Smooth muscle cell (in vitro differentiated cells): ENCODE results near the gene FAM98B. TPM values are rescaled to one million over a fixed set of nuclear protein-coding genes. Genes with fewer than 3 reads are reported as not detected.

ENCODE experiments used
- DNase-seq: peaks from one replicate; lab custom pipeline; 2025; ENCODE audit not compliant: unreplicated experiment; lab: John Stamatoyannopoulos, UW
- H2AFZ ChIP-seq: fragments of 200-600 bp; sonication (generic); 2 replicates; pipeline ENCODE4 v1.6.0; 2016; ENCODE audit warnings: antibody characterized with exemption, low read depth, mild to moderate bottlenecking
- H3F3A ChIP-seq: fragments of 200-600 bp; sonication (generic); 2 replicates; pipeline ENCODE4 v1.6.0; 2017; ENCODE audit warnings: antibody characterized with exemption, low read depth
- H3K27ac ChIP-seq: fragments of 200-600 bp; sonication (generic); 2 replicates; pipeline ENCODE4 v1.5.1; 2016; ENCODE audit warnings: low read depth, mild to moderate bottlenecking
- H3K27me3 ChIP-seq: fragments of 200-600 bp; sonication (generic); 2 replicates; pipeline ENCODE4 v1.6.1; 2016; ENCODE audit warnings: low read depth, mild to moderate bottlenecking
- H3K36me3 ChIP-seq: fragments of 200-600 bp; sonication (generic); 2 replicates; pipeline ENCODE4 v1.5.1; 2016; ENCODE audit warnings: low read depth
- H3K4me1 ChIP-seq: fragments of 200-600 bp; sonication (generic); 2 replicates; pipeline ENCODE4 v1.5.1; 2016; ENCODE audit warnings: low read depth
- H3K4me2 ChIP-seq: fragments of 200-600 bp; sonication (generic); 2 replicates; pipeline ENCODE4 v1.6.0; 2016; ENCODE audit warnings: mild to moderate bottlenecking
- H3K4me3 ChIP-seq: fragments of 200-600 bp; sonication (generic); 2 replicates; pipeline ENCODE4 v1.5.1; 2016; ENCODE audit warnings: mild to moderate bottlenecking
- H3K79me2 ChIP-seq: fragments of 200-600 bp; sonication (generic); 2 replicates; pipeline ENCODE4 v1.6.0; 2016; ENCODE audit warnings: low read depth, mild to moderate bottlenecking
- H3K9ac ChIP-seq: fragments of 200-600 bp; sonication (generic); 2 replicates; pipeline ENCODE4 v1.6.0; 2016; ENCODE audit warnings: low read depth
- H3K9me3 ChIP-seq: fragments of 200-600 bp; sonication (generic); replicated peaks from 2 replicates; pipeline ENCODE4 v1.5.1; 2016; ENCODE audit warnings: low read depth
- H4K20me1 ChIP-seq: fragments of 200-600 bp; sonication (generic); 2 replicates; pipeline ENCODE4 v1.6.0; 2016; ENCODE audit warnings: low read depth
- WGBS: methylation state at CpG from one replicate; pipeline ENCODE4 v1.1.7; 2016; ENCODE audit warnings: low lambda C conversion rate; 5-methylcytosine and 5-hydroxymethylcytosine counted together
- polyA plus RNA-seq: library from polyadenylated mRNA; unstranded; fragments of >200 nt; fragmentation: Nextera tagmentation; extraction: Ambion mirVana; gene quantifications from 2 replicates; pipeline ENCODE4 v1.2.1, GENCODE V29; 2016
- total RNA-seq: library from RNA; depleted of rRNA; stranded (reverse); fragments of >200 nt; gene quantifications from 2 replicates; pipeline ENCODE4 v1.2.3, GENCODE V29; 2014
- TF ChIP-seq, protein P1 (sequence below): fragments of 200-600 bp; sonication (generic); IDR thresholded peaks from 2 replicates; pipeline ENCODE4 v1.5.1; 2017; ENCODE audit warnings: borderline replicate concordance, mild to moderate bottlenecking, antibody characterized with exemption; ENCODE audit not compliant: insufficient read depth, poor library complexity, severe bottlenecking

FAM98B gene
- total and polyA plus RNA-seq, 2 experiments from 2014 or later = 1.4 to 5.1 TPM

DNA sequence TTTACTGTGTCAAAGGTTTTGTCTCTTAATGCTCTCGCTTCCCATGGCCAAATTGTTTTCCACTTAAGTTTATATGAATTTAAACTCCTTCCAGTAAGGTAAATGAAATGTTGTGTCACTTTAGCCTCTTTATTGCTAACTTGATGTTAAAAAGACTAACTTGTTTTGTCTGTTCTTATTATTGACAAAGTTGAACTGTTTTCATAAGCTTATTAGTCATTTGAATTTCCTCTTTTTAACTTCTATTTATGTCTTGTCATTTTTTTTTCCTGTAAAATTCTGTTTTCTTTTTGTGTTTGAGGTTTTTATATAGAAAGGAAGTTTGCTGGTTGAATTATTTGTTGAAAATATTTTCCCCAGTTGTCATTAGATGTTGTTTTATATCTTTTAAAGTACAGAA is 25.8 kb downstream of the FAM98B start:
- Histone ChIP-seq H3K9me3 (no peaks in the 10 kb centered on the region), H3K27me3 (no peaks in the 10 kb centered on the region), H3K4me2 (no peak overlapping the region), H3K4me1 (no peaks in the 10 kb centered on the region), H3K27ac (no peak overlapping the region), H2AFZ (no peak overlapping the region), H3K4me3 (no peak overlapping the region), H4K20me1 (no peaks in the 10 kb centered on the region), H3K79me2 (no peaks in the 10 kb centered on the region), H3F3A (no peaks in the 10 kb centered on the region), H3K9ac (no peak overlapping the region), H3K36me3 (no peaks in the 10 kb centered on the region)
- WGBS = 100% methylated on average over 1 of the region's 1 CpG
- no peak for DNase-seq
- TF ChIP-seq, protein P1, sequence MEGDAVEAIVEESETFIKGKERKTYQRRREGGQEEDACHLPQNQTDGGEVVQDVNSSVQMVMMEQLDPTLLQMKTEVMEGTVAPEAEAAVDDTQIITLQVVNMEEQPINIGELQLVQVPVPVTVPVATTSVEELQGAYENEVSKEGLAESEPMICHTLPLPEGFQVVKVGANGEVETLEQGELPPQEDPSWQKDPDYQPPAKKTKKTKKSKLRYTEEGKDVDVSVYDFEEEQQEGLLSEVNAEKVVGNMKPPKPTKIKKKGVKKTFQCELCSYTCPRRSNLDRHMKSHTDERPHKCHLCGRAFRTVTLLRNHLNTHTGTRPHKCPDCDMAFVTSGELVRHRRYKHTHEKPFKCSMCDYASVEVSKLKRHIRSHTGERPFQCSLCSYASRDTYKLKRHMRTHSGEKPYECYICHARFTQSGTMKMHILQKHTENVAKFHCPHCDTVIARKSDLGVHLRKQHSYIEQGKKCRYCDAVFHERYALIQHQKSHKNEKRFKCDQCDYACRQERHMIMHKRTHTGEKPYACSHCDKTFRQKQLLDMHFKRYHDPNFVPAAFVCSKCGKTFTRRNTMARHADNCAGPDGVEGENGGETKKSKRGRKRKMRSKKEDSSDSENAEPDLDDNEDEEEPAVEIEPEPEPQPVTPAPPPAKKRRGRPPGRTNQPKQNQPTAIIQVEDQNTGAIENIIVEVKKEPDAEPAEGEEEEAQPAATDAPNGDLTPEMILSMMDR = no peak

DNA sequence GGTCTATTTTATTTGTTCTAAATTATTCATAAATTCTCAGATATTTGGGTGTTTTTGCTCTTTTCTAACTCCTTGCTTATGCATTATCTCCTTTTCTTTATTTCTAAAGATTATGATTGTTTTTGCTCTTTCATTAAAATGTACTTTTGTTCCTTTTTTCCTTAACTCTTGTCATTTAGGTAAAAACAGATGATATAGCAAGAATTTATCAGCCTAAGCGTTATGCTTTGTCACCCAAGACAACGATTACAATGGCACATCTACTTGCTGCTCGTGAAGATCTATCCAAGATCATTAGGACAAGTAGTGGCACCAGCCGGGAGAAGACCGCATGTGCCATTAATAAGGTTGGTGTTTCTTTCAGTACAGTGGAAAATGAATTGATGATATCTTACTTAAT is 27.2 kb downstream of the FAM98B start:
- H3K9ac ChIP-seq = no peak overlapping the region
- no peak for DNase-seq
- H4K20me1 ChIP-seq = no peaks in the 10 kb centered on the region
- no peak overlapping the region for H2AFZ ChIP-seq
- H3K4me1 ChIP-seq = no peaks in the 10 kb centered on the region
- TF ChIP-seq, protein P1 = no peak
- no peaks in the 10 kb centered on the region for H3K9me3 ChIP-seq
- WGBS = 97% methylated on average over 5 of the region's 5 CpGs
- no peaks in the 10 kb centered on the region for H3K79me2 ChIP-seq
- H3F3A ChIP-seq = no peaks in the 10 kb centered on the region
- no peak overlapping the region for H3K4me3 ChIP-seq
- no peak overlapping the region for H3K27ac ChIP-seq
- H3K36me3 ChIP-seq = no peaks in the 10 kb centered on the region
- H3K4me2 ChIP-seq = no peak overlapping the region
- no peaks in the 10 kb centered on the region for H3K27me3 ChIP-seq

DNA sequence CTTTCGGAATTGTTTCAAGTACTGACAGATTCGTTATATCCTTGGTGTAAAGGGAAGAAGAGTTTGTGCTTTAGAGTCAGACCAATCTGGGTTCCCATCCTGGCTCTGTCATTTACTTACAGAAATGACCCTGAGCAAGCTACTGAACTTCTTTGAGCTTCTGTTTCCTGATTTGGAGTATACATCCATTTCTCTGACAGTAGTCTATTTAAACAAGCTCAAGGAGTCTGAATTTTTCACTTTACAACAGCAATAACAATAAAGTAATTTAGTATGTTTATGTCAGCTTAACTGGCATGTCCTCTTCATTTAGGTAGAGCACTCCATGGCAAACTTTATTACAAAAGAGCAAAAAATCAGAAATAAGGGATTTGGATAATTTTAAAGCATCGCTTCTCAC is 27.8 kb downstream of the FAM98B start:
- Histone ChIP-seq H3K4me3 (no peak overlapping the region), H3K9me3 (no peaks in the 10 kb centered on the region), H3K36me3 (no peaks in the 10 kb centered on the region), H4K20me1 (no peaks in the 10 kb centered on the region), H3K4me1 (no peaks in the 10 kb centered on the region), H3F3A (peaks cover 3% of the 10 kb centered on the region), H3K27ac (no peak overlapping the region), H3K79me2 (no peaks in the 10 kb centered on the region), H3K4me2 (no peak overlapping the region), H2AFZ (no peak overlapping the region), H3K27me3 (no peaks in the 10 kb centered on the region), H3K9ac (no peak overlapping the region)
- DNase-seq = no peak
- TF ChIP-seq, protein P1 = no peak
- WGBS = 94% methylated on average over 3 of the region's 3 CpGs

DNA sequence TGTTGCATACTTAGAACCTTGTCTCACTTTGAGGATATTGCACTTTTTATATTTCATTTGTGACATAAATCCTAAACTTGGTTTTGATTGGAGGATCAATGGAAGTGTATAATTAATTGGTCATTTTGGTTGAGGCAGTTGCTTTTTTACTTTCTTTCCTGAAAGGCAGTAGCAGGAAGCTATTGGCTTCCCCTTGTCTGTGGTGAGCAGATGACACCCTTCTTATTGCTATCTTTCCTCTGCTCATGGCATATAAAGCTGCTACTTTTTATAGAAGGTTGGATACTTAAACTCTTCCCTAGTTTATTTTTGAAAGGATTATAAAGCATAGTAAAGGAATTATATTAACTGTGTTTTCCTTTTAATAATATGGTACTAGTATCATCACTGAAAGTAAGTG is 28.6 kb downstream of the FAM98B start:
- Histone ChIP-seq H3K4me2 (no peak overlapping the region), H3K27me3 (no peaks in the 10 kb centered on the region), H3K27ac (no peak overlapping the region), H3K79me2 (no peaks in the 10 kb centered on the region), H2AFZ (no peak overlapping the region), H3F3A (peaks cover 3% of the 10 kb centered on the region), H3K4me3 (no peak overlapping the region), H3K9ac (no peak overlapping the region), H3K4me1 (no peaks in the 10 kb centered on the region), H4K20me1 (no peaks in the 10 kb centered on the region), H3K36me3 (no peaks in the 10 kb centered on the region), H3K9me3 (no peaks in the 10 kb centered on the region)
- TF ChIP-seq, protein P1 = no peak
- no peak for DNase-seq
